GM12878 (cell line): ENCODE data around the gene PRKAG2. TPM values are rescaled to one million over a fixed set of nuclear protein-coding genes. Genes with fewer than 3 reads are reported as not detected.

Source experiments
- CUX1 ChIP-seq: IDR thresholded peaks from 2 replicates; pipeline ENCODE4 v1.6.1; 2012; ENCODE audit warnings: improper control_type of control experiment, low read depth, low read length; ENCODE audit not compliant: insufficient replicate concordance
- ESRRA ChIP-seq: IDR thresholded peaks from 2 replicates; pipeline ENCODE4 v1.6.1; 2012; ENCODE audit warnings: mild to moderate bottlenecking, low read length, improper control_type of control experiment
- NR2C2 ChIP-seq: IDR thresholded peaks from 2 replicates; pipeline ENCODE4 v1.6.1; 2011; ENCODE audit warnings: borderline replicate concordance, low read depth; ENCODE audit not compliant: control insufficient read depth, insufficient read length
- PAX5 ChIP-seq: IDR thresholded peaks from 2 replicates; pipeline ENCODE4 v1.6.1; 2011; ENCODE audit warnings: low read depth, low read length, borderline replicate concordance
- RBBP5 ChIP-seq: fragments of 200-600 bp; sonication (generic); conservative IDR thresholded peaks from 2 replicates; pipeline ENCODE4 v1.6.1; 2016
- USF2 ChIP-seq: IDR thresholded peaks from 2 replicates; pipeline ENCODE4 v1.6.1; 2011; ENCODE audit warnings: low read depth, low read length, improper control_type of control experiment, borderline replicate concordance
- WRNIP1 ChIP-seq: IDR thresholded peaks from 2 replicates; pipeline ENCODE4 v1.6.1; 2011; ENCODE audit warnings: low read depth, low read length, improper control_type of control experiment, borderline replicate concordance
- ZNF687 ChIP-seq: fragments of 450-650 bp; IDR thresholded peaks from 2 replicates; pipeline ENCODE4 v1.6.1; 2017; ENCODE audit warnings: mild to moderate bottlenecking, moderate library complexity
- polyA plus RNA-seq, 11 experiments: library from polyadenylated mRNA; depleted of rRNA in 4 of 11; unstranded in 6 of 11; stranded (reverse) in 5 of 11; fragments of >200 nt; fragmentation: Nextera tagmentation in 4 of 11; fragmentation: Illumina TruSeq in 1 of 11; extraction: Ambion mirVana in 4 of 11; extraction: Trizol in 1 of 11; gene quantifications; 1 replicate in 1 of 11; 2 replicates in 10 of 11; pipeline versions ENCODE4 v1.2.1 to v1.2.3, GENCODE V29; 2011 to 2016; ENCODE audit warnings: inconsistent platforms in 2 of 11, missing spikeins in 2 of 11, low read depth in 1 of 11
- total RNA-seq, 4 experiments: library from RNA; depleted of rRNA in 3 of 4; stranded (reverse); fragments of >200 nt in 3 of 4; fragmentation: Illumina TruSeq in 1 of 4; extraction: Trizol in 1 of 4; gene quantifications; 2 replicates each; pipeline versions ENCODE4 v1.2.1 to v1.2.3, GENCODE V29; 2013 to 2021

PRKAG2 gene
- total and polyA plus RNA-seq, 10 of the 15 experiments (the other 5 are each of a cell fraction or from before 2014, with no cell fraction given): 3.4 to 8.9 (median 6.8) TPM

- TF ChIP-seq ZNF687 (no peak), NR2C2 (no peak), PAX5 (no peak), RBBP5 (no peak), WRNIP1 (no peak), CUX1 (no peak), USF2 (no peak), ESRRA (no peak)
Observed at GRCh38 chr7:151790830-151791620, 85.9 kb downstream of the PRKAG2 start (continued).
